ENCODE measurements around the gene OVCA2.

Gene OVCA2

GRCh38 chr17:2034806-2035540 is 6.8 kb upstream of the OVCA2 start:
- FAIRE-seq, result no peak

- no peak for FAIRE-seq
These were observed 6.0 kb upstream of the OVCA2 start for GRCh38 chr17:2035541-2036488.

DNA sequence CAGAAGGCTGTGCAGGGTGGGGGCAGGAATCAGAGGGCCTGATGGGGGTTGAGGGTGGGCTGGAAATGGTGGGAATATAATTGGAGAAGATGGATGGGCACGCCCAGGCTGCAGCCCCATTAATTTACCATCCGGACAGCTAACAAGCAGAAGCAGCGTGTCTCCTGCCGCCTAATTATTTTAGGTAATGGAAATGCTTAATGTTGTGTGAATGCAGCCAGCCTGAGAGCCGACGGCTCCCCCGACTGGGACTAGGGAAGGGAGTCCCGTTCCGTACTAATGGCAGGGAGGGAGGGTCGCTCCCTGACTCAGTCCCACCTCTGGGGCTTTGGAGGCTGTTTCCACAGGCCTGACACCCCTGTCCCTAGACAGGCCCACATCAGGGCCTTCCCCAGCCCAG is 4.7 kb upstream of the OVCA2 start:
- no peak for FAIRE-seq

DNA sequence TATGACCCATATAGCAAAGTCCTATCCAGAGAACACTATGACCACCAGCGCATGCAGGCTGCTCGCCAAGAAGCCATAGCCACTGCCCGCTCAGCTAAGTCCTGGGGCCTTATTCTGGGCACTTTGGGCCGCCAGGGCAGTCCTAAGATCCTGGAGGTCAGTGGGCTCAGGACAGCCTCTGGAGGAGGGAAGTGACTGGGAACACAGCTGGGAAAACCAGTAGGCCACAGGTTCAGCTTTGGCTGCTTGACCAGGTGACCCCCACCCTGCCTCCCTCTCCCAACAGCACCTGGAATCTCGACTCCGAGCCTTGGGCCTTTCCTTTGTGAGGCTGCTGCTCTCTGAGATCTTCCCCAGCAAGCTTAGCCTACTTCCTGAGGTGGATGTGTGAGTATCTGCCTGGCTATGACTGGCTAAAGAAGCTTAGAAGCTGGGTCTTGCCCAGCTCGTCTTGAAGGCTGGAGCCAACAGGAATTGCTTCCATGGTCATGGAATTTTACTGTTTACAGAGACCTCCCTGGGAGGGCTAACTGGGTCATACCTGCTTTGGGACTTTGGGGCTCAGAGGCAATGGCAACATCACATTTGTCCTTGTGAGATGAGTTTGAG is 1.5 kb upstream of the OVCA2 start:
- no peak for FAIRE-seq

DNA sequence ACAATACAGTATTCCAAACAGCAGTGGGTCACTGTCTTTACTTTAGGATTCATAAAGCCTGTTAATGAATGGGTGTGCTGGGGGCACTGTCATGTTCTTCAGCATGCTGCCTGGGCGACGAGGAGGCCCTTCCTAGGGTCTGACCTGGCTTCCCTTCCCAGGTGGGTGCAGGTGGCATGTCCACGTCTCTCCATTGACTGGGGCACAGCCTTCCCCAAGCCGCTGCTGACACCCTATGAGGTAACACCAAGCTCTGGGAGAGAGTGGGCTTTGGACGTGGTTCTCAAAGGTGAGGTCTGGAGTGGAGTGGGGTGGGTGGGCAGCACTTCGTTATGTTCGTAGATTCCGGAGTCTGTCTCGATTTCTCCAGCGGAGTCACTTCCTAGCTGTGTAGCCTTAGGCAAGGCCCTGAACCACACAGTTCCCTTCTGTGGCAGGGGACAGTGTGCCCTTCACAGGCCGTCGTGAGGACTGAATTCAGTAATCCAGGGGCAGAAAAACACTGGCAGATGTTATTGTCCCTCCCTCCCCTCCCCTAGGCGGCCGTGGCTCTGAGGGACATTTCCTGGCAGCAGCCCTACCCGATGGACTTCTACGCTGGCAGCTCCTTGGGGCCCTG is 771 bp upstream of the OVCA2 start:
- FAIRE-seq, result no peak

GRCh38 chr17:2042390-2042847 is 597 bp downstream of the OVCA2 start:
- no peak for FAIRE-seq

DNA sequence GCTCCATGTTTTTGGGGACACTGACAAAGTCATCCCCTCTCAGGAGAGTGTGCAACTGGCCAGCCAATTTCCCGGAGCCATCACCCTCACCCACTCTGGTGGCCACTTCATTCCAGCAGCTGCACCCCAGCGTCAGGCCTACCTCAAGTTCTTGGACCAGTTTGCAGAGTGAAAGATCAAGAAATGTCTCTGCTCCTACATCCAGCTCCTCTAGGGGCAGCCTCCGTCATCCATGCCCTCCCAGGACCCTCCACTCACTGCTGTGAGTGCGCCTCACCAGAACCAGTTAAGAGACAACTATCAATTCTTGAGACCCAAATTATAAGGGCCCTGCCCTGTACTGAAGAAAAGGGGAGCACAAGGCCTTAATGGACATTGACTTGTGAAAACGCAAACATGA is 1.1 kb downstream of the OVCA2 start:
- FAIRE-seq, result no peak

- no peak for FAIRE-seq
These were observed 2.0 kb downstream of the OVCA2 start for GRCh38 chr17:2043785-2044184.

GRCh38 chr17:2044263-2044894 is 2.6 kb downstream of the OVCA2 start:
- FAIRE-seq, result no peak

DNA sequence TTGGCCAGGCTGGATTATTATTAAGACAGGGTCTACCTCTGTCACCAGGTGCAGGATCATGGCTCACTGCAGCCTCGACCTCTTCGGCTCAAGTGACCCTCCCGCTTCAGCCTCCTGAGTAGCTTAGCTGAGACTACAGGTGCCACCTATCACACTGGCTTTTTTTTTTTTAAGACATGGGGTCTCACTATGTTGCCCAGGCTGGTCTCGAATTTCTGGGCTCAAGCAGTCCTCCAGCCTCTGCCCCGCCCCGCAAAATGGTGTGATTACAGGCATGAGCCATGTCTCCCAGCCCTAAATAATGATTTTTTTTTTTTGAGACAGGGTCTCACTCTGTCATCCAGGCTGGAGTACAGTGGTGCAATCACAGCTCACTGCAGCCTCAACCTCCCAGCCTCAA is 5.8 kb downstream of the OVCA2 start:
- FAIRE-seq, result no peak

DNA sequence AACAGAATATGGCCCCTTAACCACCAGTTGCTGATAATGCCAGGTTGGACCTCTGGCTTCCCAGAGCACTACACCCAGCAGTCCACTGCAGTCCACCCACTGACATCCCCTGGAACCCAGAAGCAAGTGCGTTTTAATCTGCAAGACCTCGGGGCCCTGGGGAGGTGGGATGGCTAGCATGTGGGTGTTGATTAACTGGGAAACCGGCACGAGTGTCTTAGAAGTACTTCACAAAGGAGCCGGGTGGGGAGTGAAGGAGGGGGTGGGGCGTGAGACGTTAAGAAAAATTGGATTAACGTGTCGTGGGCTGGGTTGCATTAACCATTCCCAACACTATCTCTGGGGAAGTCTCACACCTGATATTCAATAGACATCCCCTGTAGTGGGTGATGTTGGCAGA is 7.0 kb downstream of the OVCA2 start:
- FAIRE-seq, result no peak

- no peak for FAIRE-seq
These were observed 7.8 kb downstream of the OVCA2 start for GRCh38 chr17:2049333-2050299.

DNA sequence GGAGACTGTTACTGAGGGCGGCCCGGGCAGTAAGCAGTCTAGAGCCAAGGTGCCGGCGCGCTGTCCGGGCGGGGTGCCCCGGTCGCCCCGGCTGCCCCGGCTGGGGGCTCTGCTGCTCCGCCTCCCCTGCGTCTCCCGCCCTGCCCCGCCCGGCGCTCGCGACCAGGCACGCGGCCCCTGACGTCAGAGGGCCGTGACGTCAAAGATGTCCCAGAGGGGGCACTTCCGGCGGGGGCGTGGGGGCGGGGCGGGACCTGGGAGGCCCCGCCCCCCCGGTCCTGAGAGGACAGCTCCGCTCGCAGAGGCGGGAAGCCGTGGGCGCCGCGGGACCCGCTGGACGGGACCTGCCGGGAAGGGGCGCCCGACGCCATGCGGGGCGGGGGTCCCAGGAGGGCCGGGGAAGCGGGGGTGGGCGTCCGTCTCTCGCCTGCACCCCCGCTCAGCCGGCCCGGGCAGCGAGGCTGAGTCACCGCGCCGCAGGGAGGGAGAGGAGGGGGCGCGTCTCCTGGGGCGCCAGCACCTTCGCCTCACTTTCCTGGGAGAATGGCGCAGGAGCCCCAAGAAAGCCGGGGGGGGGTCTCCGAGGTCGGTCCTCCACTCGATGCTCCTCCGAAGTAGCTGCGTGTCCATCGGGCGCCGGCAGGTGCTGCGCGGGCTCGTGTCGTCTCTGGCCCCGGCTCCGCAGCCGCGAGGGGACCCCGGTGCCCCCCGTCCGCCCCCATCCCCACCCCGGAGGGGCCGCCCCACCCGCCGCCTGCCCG is 8.7 kb downstream of the OVCA2 start:
- no peak for FAIRE-seq

DNA sequence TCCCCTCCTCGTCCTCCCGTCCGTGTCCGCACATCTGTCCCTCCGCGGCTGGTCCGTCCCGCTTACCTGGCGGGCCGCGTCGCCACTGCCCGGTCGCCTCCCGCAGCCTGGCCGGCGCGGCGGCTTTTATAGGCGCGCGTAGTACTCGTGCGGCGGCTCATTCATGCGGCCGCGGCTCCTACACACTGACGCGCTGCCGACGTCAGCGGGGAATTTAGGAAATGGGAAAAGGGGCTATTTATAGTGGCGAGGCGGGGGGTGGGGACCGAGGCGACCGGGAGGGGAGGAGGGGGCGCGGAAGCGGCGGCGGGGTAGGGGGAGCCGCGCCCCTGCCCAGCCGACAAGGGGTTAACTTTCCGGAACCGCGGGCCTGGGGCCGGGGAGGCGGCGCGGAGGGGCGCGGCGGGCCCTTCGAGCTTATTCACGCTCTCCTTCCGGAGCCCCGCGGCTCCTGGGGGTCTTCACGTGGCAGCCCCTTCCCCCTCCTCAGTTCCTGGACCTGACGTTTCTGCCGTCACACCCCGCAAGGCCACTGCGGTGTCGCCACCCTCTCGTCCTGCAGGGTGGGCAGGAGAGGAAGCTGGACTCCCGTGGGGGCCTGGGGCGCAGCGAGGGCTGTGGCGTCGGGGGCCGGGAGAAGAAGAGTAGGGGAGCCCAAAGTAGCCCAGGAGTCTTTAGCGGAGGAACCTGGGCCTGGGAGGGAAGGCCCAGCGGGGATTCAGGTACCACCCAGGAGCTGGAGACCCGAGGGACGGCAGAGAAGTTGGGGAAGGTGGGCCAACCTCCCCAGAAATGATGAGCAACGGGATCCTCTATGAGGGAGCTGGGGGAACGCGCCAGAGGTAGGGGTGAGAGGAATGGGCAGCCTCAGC is 9.5 kb downstream of the OVCA2 start:
- no peak for FAIRE-seq

DNA sequence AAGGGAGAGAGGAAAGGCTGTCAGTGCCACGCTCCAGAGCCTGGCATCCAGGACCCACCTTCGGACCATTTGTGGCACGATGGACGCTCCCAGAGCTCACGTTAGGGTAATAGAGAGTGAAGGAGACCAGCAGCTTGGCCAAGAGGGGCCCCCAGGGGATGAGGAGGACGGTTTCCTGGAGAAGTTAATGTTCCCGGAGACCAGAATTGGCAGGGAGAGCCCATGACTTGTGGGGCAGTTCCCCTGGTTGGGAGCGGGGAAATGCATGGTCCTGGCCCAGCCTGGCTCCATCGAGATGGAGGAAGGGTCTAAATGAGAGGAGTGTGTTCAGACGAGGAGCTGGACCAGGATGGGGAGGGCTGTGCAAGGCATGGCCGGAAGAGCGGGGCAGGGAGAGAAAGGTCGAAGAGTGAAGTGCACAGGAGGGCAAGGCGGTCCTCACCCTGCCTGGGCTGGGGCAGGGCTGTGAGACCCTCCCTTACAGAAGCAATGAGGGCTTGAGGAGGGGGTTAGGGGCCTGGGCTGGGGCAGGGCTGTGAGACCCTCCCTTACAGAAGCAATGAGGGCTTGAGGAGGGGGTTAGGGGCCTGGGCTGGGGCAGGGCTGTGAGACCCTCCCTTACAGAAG is 10.2 kb downstream of the OVCA2 start:
- no peak for FAIRE-seq

- FAIRE-seq, result no peak
These were observed 11.8 kb downstream of the OVCA2 start for GRCh38 chr17:2053380-2054261.

GRCh38 chr17:2054262-2054511 is 12.4 kb downstream of the OVCA2 start:
- FAIRE-seq, result no peak
